ENCODE results near the gene TRIM41.
A peak's percentile ranks its signal among the peaks of the same experiment; 100 is the strongest.
"Not testable (repeated sequence)": the region's sequence is repeated elsewhere in the genome, so short reads cannot be mapped to it uniquely, and the experiment has no call there.

TRIM41 gene

DNA sequence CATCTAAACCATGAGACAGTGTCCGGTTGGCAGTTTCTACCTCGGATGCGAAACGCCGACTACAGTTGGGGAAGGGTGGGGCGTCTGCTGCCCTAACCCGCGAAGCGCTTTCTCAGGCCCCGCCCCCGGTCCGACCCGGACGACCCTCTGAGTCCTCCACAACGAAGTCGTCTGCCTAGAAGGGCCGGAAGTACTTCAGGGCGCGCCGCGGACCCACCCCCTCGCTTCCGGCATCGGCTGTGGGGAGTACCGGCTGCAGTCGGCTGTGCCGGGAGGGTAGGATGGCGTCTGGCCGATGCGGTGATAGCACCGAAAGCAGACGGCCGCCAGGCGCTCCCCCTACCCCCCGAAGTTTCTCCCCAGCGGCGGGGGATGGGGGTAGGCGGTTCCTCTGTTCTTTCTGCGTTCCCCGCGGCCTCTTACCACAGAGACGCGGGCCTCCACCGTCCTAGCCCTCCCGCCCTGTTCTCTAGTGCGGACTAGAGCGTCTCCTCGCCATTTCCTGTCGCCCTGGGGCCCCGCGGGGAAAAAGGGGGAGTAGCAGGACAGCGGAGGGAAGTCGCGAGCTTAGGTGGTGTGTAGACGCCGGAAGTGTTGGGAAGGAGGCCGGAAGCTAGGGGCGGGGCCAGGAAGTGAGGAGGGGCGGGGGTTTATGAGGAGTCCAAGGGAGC, at the start of gene TRIM41:
Gene TRIM41, plus strand, starts transcription at position 224 of the 671 bp plus-strand sequence. CDS start 719 bp downstream, outside the sequence.
- H3K27ac Mint-ChIP-seq: peak within 1 kb of the TSS; percentile 98
- H3K4me3 Mint-ChIP-seq: peak within 1 kb of the TSS; percentile 94
- H3K27me3 Mint-ChIP-seq: peaks cover 4% of the 10 kb centered on the region
- DNase-seq: peak; percentile 98
- peaks cover 40% of the 10 kb centered on the region for H3K36me3 Mint-ChIP-seq (ENCODE audit: low read depth)
- no peaks in the 10 kb centered on the region for H3K9me3 Mint-ChIP-seq
- H3K4me1 Mint-ChIP-seq (ENCODE audit: low read depth): peaks cover 65% of the 10 kb centered on the region

DNA sequence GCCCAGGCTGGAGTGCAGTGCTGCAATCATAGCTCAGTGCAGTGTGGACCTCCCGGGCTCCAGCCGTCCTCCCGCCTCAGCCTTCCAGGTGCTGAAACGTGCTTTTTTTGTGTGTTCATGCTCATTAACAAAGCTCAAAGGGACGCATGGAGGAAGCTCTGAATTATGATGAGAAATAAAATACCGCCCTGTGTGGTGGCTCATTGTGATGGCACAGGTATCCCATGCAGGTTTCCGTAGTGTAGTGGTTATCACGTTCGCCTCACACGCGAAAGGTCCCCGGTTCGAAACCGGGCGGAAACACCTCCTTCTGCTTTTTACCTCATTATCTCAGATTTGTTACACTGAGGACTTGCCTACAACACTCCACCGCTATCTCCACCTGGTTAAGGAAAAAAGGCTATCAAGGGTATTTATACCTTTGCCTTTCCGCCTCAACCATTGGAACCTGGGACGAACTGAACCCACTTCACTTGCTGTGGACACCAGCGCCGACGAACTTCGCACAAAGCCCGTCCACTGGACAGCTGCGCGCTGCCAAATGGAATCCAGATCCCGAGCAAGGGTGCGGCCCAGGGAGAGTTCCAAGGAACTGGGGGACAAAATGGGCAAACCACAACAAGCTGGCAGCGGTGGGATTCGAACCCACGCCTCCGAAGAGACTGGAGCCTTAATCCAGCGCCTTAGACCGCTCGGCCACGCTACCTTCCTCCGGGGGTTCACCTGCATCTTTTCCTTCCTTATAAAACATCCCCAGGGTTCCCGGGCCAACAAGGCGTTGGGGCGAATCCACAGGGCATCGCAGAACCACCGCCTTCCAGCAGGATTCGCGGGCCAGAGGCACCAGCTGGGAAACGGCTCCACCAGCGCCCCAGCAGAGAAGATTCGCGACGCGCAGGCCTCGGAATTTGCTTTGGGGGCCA, 49.4 kb upstream of the TRIM41 start:
- peak; percentile 86 for DNase-seq
- Mint-ChIP-seq H3K4me3 (peak overlapping the region; percentile 73), H3K27ac (peak overlapping the region; percentile 87), H3K9me3 (no peaks in the 10 kb centered on the region), H3K36me3 (ENCODE audit: low read depth) (no peaks in the 10 kb centered on the region), H3K4me1 (ENCODE audit: low read depth) (peaks cover 47% of the 10 kb centered on the region), H3K27me3 (peaks cover 62% of the 10 kb centered on the region)

DNA sequence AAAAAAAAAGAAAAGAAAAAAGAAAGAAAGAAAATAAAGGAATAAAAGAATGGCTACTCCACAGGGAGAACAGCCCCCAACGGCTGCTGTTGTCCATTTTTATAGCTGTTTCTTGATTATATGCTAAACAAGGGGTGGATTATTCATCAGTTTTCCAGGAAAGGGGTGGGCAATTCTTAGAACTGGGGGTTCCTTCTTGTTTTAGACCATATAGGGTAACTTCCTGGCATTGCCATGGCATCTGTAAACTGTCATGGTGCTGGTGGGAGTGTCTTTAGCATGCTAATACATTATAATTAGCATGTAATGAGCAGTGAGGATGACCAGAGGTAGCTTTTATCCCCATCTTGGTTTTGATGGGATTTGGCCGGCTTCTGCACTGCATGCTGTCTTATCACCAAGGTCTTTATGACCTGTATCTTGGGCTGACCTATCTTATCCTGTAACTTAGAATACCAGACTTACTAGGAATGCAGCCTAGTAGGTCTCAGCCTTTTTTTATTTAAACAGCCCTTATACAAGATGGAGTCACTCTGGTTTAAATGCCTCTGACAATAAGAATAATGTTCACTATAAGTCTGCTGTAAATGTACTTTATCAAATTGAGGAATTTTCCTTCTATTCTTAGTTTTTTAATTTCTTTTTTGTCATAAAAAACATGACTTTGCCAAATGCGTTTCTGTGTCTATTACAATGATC, 46.7 kb upstream of the TRIM41 start:
- no peak overlapping the region for H3K27ac Mint-ChIP-seq
- no peaks in the 10 kb centered on the region for H3K9me3 Mint-ChIP-seq
- peaks cover 22% of the 10 kb centered on the region for H3K4me1 Mint-ChIP-seq (ENCODE audit: low read depth)
- H3K36me3 Mint-ChIP-seq (ENCODE audit: low read depth): no peaks in the 10 kb centered on the region
- DNase-seq: no peak
- H3K27me3 Mint-ChIP-seq: peaks cover 34% of the 10 kb centered on the region
- H3K4me3 Mint-ChIP-seq: no peak overlapping the region

DNA sequence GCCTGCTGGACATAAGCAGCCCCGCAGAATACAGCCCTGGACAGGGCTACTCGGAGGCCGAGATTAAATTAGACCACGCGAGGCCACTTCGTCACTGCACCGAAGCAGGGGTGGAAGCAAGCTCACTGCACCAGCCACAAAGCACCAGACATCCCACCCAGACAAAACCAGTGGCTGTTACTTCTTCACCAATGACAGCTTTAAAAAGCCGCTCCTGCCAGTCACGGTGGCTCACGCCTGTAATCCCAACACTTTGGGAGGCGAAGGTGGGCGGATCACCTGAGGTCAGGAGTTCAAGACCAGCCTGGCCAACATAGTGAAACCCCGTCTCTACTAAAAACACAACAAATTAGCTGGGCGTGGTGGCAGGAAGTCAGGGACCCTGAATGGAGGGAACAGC, 45.5 kb upstream of the TRIM41 start:
- peaks cover 25% of the 10 kb centered on the region for H3K27me3 Mint-ChIP-seq
- H3K4me1 Mint-ChIP-seq (ENCODE audit: low read depth): peaks cover 24% of the 10 kb centered on the region
- H3K4me3 Mint-ChIP-seq; H3K36me3 Mint-ChIP-seq (ENCODE audit: low read depth); DNase-seq; H3K27ac Mint-ChIP-seq; H3K9me3 Mint-ChIP-seq: not testable (repeated sequence)

DNA sequence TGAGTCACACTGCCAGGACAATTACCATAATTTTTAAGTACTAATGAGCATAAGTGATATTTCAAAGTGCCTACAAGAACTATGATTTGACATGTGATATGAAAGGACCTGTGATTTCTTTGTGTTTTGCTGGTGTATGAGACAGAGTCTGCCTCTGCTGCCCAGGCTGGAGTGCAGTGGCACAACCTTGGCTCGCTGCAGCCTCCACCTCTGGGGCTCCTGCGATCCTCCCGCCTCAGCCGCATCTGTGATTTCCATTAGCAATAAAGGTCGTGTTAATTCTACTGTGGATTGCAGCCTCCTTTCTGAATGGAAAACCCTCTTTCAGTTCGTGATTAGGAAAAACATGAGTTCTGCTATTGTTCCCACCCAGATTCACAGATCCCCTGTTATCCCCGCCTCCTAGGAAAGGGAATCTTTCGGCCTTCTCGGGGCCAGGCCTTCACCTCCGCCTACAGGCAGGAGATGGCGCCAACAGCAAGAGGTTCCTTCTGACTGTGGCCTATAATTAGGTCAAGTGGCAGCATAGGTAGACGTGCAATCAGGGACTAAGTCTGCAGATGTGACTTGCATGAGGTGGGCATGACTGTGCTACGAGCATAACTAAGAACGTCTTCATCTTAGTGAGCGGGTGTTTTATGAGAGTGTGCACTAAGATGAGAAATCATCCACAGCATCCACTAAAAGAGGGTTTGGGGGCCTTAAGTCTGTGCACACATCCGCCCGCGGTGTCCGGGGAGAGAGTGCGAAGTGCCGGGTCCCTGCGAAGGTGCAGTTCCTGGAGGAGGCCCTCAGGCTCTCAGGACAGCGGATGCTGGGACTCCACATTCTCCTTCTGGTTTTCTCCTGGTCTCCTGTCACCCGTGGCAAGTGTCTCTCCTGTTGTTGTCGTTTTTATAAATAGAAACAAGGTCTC, 41.2 kb upstream of the TRIM41 start:
- peak; percentile 62 for DNase-seq
- Mint-ChIP-seq H3K27me3 (peaks cover 6% of the 10 kb centered on the region), H3K4me1 (ENCODE audit: low read depth) (peaks cover 38% of the 10 kb centered on the region), H3K4me3 (peak overlapping the region; percentile 25), H3K27ac (peak overlapping the region; percentile 19), H3K36me3 (ENCODE audit: low read depth) (peaks cover 2% of the 10 kb centered on the region), H3K9me3 (no peaks in the 10 kb centered on the region)

DNA sequence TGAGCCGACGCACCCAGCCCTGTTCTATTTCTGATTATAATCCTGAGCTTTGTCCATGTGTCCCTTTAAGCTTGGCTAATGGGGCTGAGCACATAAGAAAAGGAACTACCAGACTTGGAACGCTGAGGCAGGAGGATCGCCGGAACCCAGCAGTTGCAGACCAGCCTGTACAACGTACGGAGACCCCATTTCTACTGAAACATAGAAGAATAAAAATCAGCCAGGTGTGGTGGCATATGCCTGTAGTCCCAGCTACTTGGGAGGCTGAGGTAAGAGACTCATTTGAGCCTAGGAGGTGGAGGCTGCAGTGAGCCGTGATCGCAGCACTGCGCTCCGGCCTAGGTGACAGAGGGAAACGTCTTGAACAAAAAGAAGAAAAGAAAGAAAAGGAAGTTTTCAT, 40.4 kb upstream of the TRIM41 start:
- no peak for DNase-seq
- H3K4me3 Mint-ChIP-seq: peak overlapping the region; percentile 65
- H3K36me3 Mint-ChIP-seq (ENCODE audit: low read depth): peaks cover 2% of the 10 kb centered on the region
- H3K4me1 Mint-ChIP-seq (ENCODE audit: low read depth): peaks cover 41% of the 10 kb centered on the region
- H3K27ac Mint-ChIP-seq: peak overlapping the region; percentile 12
- H3K27me3 Mint-ChIP-seq: peaks cover under 1% of the 10 kb centered on the region
- H3K9me3 Mint-ChIP-seq: no peaks in the 10 kb centered on the region

DNA sequence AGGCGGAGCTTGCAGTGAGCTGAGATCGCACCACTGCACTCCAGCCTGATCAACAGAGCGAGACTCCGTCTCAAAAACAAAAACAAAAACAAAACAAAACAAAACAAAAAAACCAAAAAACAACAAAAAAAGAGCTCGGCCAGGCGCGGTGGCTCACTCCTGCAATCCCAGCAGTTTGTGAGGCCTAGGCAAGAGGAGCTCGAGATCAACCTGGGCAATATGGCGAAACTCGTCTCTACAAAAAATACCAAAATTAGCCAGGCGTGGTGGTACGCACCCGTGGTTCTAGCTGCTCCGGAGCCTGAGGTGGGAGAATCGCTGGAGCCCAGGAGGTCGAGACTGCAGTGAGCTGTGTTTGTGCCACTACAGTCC, 38.2 kb upstream of the TRIM41 start:
- H3K9me3 Mint-ChIP-seq: no peaks in the 10 kb centered on the region
- H3K27me3 Mint-ChIP-seq: no peaks in the 10 kb centered on the region

DNA sequence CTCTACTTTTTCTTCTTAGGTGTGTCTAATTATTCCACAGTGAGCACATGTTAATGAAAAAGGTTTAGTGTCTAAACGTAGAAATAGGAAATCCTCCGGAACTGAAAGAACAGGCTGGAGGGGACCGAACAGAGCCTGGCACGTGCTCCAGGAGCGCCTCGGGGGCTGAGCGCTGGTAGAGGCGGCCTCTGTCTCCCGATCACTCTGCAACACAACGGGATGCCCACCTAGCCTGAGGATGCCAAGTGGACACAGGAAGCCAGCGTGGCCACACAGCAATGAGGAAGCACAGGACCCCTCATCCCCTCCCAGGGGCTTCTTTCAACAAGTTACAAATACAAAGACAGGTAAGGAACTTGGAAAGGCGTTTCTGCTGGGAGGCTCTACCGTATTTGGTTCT, 37.5 kb upstream of the TRIM41 start:
- Mint-ChIP-seq H3K36me3 (ENCODE audit: low read depth) (peaks cover 22% of the 10 kb centered on the region), H3K4me1 (ENCODE audit: low read depth) (peaks cover 62% of the 10 kb centered on the region), H3K27me3 (no peaks in the 10 kb centered on the region), H3K4me3 (no peak overlapping the region), H3K9me3 (no peaks in the 10 kb centered on the region), H3K27ac (no peak overlapping the region)
- no peak for DNase-seq

More for the DNA sequence above, 38.2 kb upstream of the TRIM41 start:
- Mint-ChIP-seq H3K4me1 (ENCODE audit: low read depth) (peaks cover 56% of the 10 kb centered on the region), H3K4me3 (peak overlapping the region; percentile 85), H3K36me3 (ENCODE audit: low read depth) (peaks cover 16% of the 10 kb centered on the region), H3K27ac (peak overlapping the region; percentile 96)
- no peak for DNase-seq

DNA sequence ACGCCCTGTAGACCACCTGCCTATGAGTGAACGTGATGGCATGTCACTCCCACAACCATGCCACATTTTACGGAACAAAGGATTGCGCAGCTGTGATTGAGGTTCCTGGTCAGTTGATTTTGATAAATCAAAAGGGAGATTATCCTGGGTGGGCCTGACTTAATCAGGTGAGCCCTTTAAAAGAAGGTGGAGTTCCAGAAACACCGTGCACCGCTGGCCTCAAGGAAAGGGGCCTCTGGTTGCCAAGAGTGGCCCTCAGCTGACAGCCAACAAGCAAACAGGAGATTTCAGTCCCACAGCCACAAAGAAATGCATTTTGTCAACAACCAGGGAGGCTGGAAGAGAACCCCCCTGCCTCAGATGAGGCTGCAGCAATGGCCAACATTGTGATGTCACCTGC, 37.1 kb upstream of the TRIM41 start:
- H3K27me3 Mint-ChIP-seq: no peaks in the 10 kb centered on the region
- H3K36me3 Mint-ChIP-seq (ENCODE audit: low read depth): peaks cover 22% of the 10 kb centered on the region
- DNase-seq: no peak
- no peak overlapping the region for H3K27ac Mint-ChIP-seq
- H3K4me3 Mint-ChIP-seq: no peak overlapping the region
- H3K4me1 Mint-ChIP-seq (ENCODE audit: low read depth): peaks cover 63% of the 10 kb centered on the region
- no peaks in the 10 kb centered on the region for H3K9me3 Mint-ChIP-seq

DNA sequence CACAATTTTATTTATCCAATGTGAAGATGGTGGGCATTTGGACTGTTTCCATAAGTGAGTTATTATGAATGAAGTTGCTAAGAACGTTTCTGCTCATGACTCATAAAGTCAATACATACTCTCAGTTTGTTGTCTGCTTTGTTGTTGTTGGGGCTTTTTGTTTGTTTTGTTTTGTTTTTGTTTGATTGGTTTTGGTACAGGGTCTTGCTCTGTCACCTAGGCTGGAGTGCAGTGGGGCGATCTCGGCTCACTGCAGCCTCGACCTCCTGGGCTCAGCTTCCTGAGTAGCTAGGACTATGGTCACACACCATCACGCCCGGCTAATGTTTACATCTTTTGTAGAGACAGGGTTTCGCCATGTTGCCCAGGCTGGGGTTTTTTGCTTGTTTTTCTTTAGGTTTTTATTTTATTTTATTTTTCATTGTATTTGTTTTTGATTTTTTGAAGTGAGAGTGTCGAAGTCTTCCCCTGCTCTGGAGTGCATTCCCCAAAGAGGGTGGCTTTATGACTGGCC, 36.0 kb upstream of the TRIM41 start:
- no peaks in the 10 kb centered on the region for H3K27me3 Mint-ChIP-seq
- H3K4me3 Mint-ChIP-seq: peak overlapping the region; percentile 88
- peaks cover 65% of the 10 kb centered on the region for H3K4me1 Mint-ChIP-seq (ENCODE audit: low read depth)
- no peaks in the 10 kb centered on the region for H3K9me3 Mint-ChIP-seq
- peaks cover 30% of the 10 kb centered on the region for H3K36me3 Mint-ChIP-seq (ENCODE audit: low read depth)
- peak overlapping the region; percentile 96 for H3K27ac Mint-ChIP-seq
- no peak for DNase-seq

DNA sequence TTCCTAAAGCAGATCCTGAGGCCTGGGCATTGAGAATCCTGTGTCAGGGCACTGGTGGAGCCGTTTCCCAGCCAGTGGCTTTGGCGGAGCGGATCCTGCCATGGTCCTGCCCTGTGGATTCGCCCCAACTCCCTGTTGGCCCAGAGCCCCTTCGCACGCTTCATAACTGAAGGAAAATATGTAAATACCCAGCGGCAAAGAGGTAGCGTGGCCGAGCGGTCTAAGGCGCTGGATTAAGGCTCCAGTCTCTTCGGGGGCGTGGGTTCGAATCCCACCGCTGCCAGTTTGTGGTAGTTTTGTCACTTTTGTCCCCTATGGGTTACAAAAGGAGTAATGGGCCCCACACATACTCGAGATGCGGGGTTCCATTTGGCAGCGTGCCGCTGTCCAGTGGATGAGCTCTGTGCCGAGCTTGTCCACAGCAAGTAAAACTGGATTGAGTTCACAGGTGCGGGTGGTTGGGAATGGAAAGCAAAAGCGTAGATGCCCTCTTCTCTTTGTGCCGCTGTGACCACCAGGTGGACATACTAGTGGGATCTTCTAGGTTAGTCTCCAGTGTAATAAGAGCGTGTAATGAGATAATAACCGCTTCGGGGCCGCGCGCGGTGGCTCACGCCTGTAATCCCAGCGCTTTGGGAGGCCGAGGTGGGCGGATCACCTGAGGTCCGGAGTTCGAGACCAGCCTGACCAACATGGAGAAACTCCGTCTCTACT, 35.4 kb upstream of the TRIM41 start:
- peaks cover 32% of the 10 kb centered on the region for H3K36me3 Mint-ChIP-seq (ENCODE audit: low read depth)
- no peaks in the 10 kb centered on the region for H3K27me3 Mint-ChIP-seq
- peak overlapping the region; percentile 88 for H3K4me3 Mint-ChIP-seq
- peaks cover 64% of the 10 kb centered on the region for H3K4me1 Mint-ChIP-seq (ENCODE audit: low read depth)
- no peaks in the 10 kb centered on the region for H3K9me3 Mint-ChIP-seq
- peak; percentile 81 for DNase-seq
- H3K27ac Mint-ChIP-seq: peak overlapping the region; percentile 96

DNA sequence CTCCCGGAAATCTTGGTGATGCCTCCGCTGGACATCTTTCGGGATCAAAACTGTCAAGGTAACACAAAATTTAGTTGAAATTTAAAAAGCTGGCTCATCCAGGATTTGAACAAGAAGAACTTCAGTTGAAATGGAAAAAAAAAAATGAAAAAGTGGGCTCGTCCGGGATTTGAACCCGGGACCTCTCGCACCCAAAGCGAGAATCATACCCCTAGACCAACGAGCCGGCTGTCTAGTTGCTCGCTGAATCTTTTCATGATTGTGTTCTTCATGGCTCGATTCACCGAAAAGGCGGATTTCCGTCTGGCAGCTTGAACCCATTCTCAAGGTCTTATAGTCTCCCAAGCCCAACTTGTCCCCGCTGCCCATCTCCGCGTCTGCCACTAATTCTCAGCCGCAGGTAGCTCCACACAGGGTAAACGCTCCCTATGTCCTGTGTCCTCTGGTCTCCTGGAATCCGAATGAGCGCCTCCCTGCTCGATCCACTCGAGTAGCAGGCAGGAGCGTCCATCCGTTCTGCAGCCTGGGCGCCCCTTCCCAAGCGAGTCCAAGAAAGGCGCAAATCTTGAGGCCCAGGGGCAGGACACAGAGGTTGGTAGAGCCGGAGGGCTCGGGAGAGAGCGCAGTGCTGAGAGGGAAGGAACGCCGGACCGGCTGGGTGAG, 34.2 kb upstream of the TRIM41 start:
- Mint-ChIP-seq H3K27ac (peak overlapping the region; percentile 96), H3K27me3 (no peaks in the 10 kb centered on the region), H3K9me3 (no peaks in the 10 kb centered on the region), H3K4me3 (peak overlapping the region; percentile 88), H3K36me3 (ENCODE audit: low read depth) (peaks cover 34% of the 10 kb centered on the region), H3K4me1 (ENCODE audit: low read depth) (peaks cover 71% of the 10 kb centered on the region)
- peak; percentile 86 for DNase-seq
